ENCODE data around the gene OSBPL3. TPM values are rescaled to one million over a fixed set of nuclear protein-coding genes. Genes with fewer than 3 reads are reported as not detected.

OSBPL3 gene
- polyA plus RNA-seq, 1 donor (not counting 4 experiments of a cell fraction or from before 2014, with no cell fraction given): 34.0 TPM

DNA sequence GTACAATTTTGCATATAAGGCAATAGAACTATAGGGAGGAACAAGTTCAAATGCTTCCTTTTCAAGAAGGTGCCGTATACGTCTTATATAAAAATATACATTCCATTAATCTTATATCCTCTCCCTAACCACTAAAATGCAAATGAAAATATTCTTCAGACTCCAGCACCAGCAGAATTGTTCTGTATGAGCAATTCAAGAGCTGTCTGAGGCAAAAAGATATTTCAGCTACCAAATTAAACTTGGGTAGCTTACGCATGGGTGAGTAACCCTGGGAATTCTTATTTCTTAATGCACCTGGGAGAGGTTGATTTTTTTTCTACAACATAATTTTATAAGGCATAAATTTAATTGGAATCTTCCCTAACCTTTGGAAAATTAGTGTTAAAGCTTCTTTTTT lies 180.5 kb downstream of the OSBPL3 start:
- Histone ChIP-seq H3K36me3 (ENCODE audit: control insufficient read depth in 2 of 2, extremely low read depth in 1 of 2, insufficient read depth in 2 of 2, low read length in 2 of 2) (peaks cover 13 to 20% of the 10 kb centered on the region in 2 experiments), H3K4me3 (ENCODE audit: control insufficient read depth in 2 of 3, extremely low read depth in 1 of 3, insufficient read depth in 2 of 3, low read depth in 1 of 3, low read length in 3 of 3) (no peak overlapping the region), H3K4me1 (ENCODE audit: control insufficient read depth, extremely low read depth, insufficient read depth, low read length) (no peaks in the 10 kb centered on the region), H3K9me3 (ENCODE audit: control insufficient read depth, low read depth, low read length) (no peaks in the 10 kb centered on the region), H3K9ac (ENCODE audit: control insufficient read depth, extremely low read depth, insufficient read depth, low read length) (no peak overlapping the region), H3K79me2 (ENCODE audit: control insufficient read depth, insufficient read depth, low read length) (no peaks in the 10 kb centered on the region), H3K9me1 (ENCODE audit: control insufficient read depth, extremely low read depth, insufficient read depth, low read length) (peaks cover 2% of the 10 kb centered on the region), H3K27me3 (ENCODE audit: control insufficient read depth, extremely low read depth, insufficient read depth, low read length) (no peaks in the 10 kb centered on the region), H4K20me1 (ENCODE audit: control insufficient read depth, extremely low read depth, insufficient read depth, low read length) (no peaks in the 10 kb centered on the region), H3K4me2 (ENCODE audit: control insufficient read depth, extremely low read depth, insufficient read depth, low read depth, low read length) (no peak overlapping the region), H3K27ac (ENCODE audit: control insufficient read depth, insufficient read depth, low read length) (no peak overlapping the region), H2AFZ (ENCODE audit: control insufficient read depth, low read length) (no peak overlapping the region)
- dilution Hi-C loops (cut with MboI; ENCODE audit: extremely low pct_ligation_motif_present, low sequenced_read_pairs): no loop called here
- TF ChIP-seq EZH2 (IDR thresholded peaks at IDR 0.05; ENCODE audit: low read length): no peak
- TF ChIP-seq, protein P1, sequence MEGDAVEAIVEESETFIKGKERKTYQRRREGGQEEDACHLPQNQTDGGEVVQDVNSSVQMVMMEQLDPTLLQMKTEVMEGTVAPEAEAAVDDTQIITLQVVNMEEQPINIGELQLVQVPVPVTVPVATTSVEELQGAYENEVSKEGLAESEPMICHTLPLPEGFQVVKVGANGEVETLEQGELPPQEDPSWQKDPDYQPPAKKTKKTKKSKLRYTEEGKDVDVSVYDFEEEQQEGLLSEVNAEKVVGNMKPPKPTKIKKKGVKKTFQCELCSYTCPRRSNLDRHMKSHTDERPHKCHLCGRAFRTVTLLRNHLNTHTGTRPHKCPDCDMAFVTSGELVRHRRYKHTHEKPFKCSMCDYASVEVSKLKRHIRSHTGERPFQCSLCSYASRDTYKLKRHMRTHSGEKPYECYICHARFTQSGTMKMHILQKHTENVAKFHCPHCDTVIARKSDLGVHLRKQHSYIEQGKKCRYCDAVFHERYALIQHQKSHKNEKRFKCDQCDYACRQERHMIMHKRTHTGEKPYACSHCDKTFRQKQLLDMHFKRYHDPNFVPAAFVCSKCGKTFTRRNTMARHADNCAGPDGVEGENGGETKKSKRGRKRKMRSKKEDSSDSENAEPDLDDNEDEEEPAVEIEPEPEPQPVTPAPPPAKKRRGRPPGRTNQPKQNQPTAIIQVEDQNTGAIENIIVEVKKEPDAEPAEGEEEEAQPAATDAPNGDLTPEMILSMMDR (optimal IDR thresholded peaks at IDR 0.05 in 1 of 3, IDR thresholded peaks at IDR 0.05 in 1 of 3, conservative IDR thresholded peaks at IDR 0.05 in 1 of 3; ENCODE audit: extremely low read depth in 1 of 3, insufficient read depth in 2 of 3, low read length in 3 of 3): no peak
- no peak for DNase-seq (ENCODE audit: low read depth, low spot score)
- FAIRE-seq: no peak

DNA sequence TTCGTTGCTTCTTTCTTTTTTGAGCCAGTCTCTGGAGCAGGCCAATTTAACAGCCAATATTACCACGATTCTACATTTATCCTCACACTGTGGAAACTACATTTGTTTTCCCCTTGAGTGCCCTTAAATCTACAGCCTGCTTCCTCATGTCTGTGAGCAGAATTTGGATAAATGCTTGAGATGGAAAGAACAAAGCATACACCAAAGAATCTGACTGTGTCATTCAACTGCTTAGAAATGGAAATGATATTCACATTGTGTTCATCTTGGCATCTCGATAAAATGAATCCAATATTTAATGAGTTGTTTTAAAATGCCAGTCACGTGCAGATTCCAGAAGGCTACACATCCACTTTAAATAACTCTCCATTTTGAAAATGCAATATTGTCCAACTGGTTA lies 181.7 kb downstream of the OSBPL3 start:
- Histone ChIP-seq H3K27ac (ENCODE audit: control insufficient read depth, insufficient read depth, low read length) (no peak overlapping the region), H3K36me3 (ENCODE audit: control insufficient read depth in 2 of 2, extremely low read depth in 1 of 2, insufficient read depth in 2 of 2, low read length in 2 of 2) (peaks cover 7 to 17% of the 10 kb centered on the region in 2 experiments), H4K20me1 (ENCODE audit: control insufficient read depth, extremely low read depth, insufficient read depth, low read length) (no peaks in the 10 kb centered on the region), H3K4me3 (ENCODE audit: control insufficient read depth in 2 of 3, extremely low read depth in 1 of 3, insufficient read depth in 2 of 3, low read depth in 1 of 3, low read length in 3 of 3) (no peak overlapping the region), H3K9me1 (ENCODE audit: control insufficient read depth, extremely low read depth, insufficient read depth, low read length) (peaks cover 2% of the 10 kb centered on the region), H2AFZ (ENCODE audit: control insufficient read depth, low read length) (no peak overlapping the region), H3K27me3 (ENCODE audit: control insufficient read depth, extremely low read depth, insufficient read depth, low read length) (no peaks in the 10 kb centered on the region), H3K4me1 (ENCODE audit: control insufficient read depth, extremely low read depth, insufficient read depth, low read length) (no peaks in the 10 kb centered on the region), H3K79me2 (ENCODE audit: control insufficient read depth, insufficient read depth, low read length) (no peaks in the 10 kb centered on the region), H3K9ac (ENCODE audit: control insufficient read depth, extremely low read depth, insufficient read depth, low read length) (no peak overlapping the region), H3K9me3 (ENCODE audit: control insufficient read depth, low read depth, low read length) (no peaks in the 10 kb centered on the region), H3K4me2 (ENCODE audit: control insufficient read depth, extremely low read depth, insufficient read depth, low read depth, low read length) (no peak overlapping the region)
- FAIRE-seq (no peak), DNase-seq (ENCODE audit: low read depth, low spot score) (no peak)
- dilution Hi-C loops (cut with MboI; ENCODE audit: extremely low pct_ligation_motif_present, low sequenced_read_pairs): no loop called here
- TF ChIP-seq, protein P1 (optimal IDR thresholded peaks at IDR 0.05 in 1 of 3, IDR thresholded peaks at IDR 0.05 in 1 of 3, conservative IDR thresholded peaks at IDR 0.05 in 1 of 3; ENCODE audit: extremely low read depth in 1 of 3, insufficient read depth in 2 of 3, low read length in 3 of 3): no peak
- TF ChIP-seq EZH2 (IDR thresholded peaks at IDR 0.05; ENCODE audit: low read length): no peak
